Subcutaneous preadipocyte (primary cell): ENCODE measurements around the gene SYNRG. TPM values are rescaled to one million over a fixed set of nuclear protein-coding genes. Genes with fewer than 3 reads are reported as not detected.

Source experiments
- small RNA-seq: library from RNA; depleted of rRNA; stranded (forward); fragments of <200 nt; gene quantifications from one replicate; pipeline ENCODE3, GENCODE V24; 2012
- total RNA-seq: library from RNA; depleted of rRNA; stranded (reverse); fragments of >200 nt; gene quantifications from 2 replicates; pipeline ENCODE4 v1.2.3, GENCODE V29; 2012

Gene SYNRG
- 10.7 and 16.0 TPM in 2 replicates for total RNA-seq

GRCh38 chr17:37609170-37610040 lies at the start of gene SYNRG:
Gene SYNRG, minus strand, starts transcription at chr17:37609418. Its CDS starts 63 bp downstream, at chr17:37609355.

GRCh38 chr17:37643118-37643766 lies 34.0 kb upstream of the SYNRG start, which contains the start of gene DDX52:
Gene DDX52, minus strand, starts transcription at chr17:37643446. Its CDS starts 26 bp downstream, at chr17:37643420.

GRCh38 chr17:37489197-37490001 lies 119.8 kb downstream of the SYNRG start, which contains the start of gene DUSP14:
Gene DUSP14, plus strand, starts transcription at chr17:37489891. Its CDS starts 22,382 bp downstream, at chr17:37512273.

Small RNA genes within 50 kb of the gene (small RNA-seq; reads per million reads assigned to genes)
- gene MIR378J: not detected

Other genes with a start within 250 kb of the SYNRG start
- not detected in 2 replicates for gene C17orf78, start 233.4 kb downstream of the SYNRG start, total RNA-seq
- gene ACACA, start 202.6 kb downstream of the SYNRG start, total RNA-seq: 66.5 and 88.0 TPM in 2 replicates
- 15.4 and 22.1 TPM in 2 replicates for gene TADA2A, start 202.5 kb downstream of the SYNRG start, total RNA-seq
- 28.9 and 33.1 TPM in 2 replicates for gene DUSP14, start 119.5 kb downstream of the SYNRG start, total RNA-seq
- 17.3 and 27.2 TPM in 2 replicates for gene DDX52, start 34.0 kb upstream of the SYNRG start, total RNA-seq
- gene HNF1B, start 135.6 kb upstream of the SYNRG start, total RNA-seq: not detected in 2 replicates